ENCODE data around the gene CXCR2.

Gene CXCR2

GRCh38 chr2:218180467-218181114 is 54.8 kb downstream of the CXCR2 start:
- DNase-seq (ENCODE audit: low read depth in 1 of 2, low spot score in 1 of 2), result no peak

- no peak for DNase-seq (ENCODE audit: low read depth in 1 of 2, low spot score in 1 of 2)
These were observed 58.5 kb downstream of the CXCR2 start for GRCh38 chr2:218184331-218184730.

DNA sequence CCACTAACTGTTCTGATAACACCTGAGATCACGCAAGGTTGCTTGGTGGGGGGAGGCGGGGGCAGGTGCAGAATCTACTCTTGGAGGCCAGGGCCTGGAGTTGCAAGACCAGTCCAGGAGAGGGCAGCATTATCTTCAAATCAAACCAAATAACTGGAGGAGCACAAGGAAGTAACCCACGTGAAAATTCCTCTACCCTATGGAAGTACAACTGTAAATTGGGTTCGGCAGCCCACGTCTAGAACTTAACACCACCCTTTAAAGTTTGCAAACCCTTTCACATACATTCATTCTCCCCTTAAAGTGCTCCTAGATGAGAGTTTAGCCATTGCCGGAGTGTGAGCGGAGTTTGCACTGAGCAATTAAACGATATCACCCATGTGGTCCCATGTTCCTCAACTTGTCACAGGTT is 60.5 kb downstream of the CXCR2 start:
- peak; percentile 40 to 44 for DNase-seq (ENCODE audit: low read depth in 1 of 2, low spot score in 1 of 2)

All from activated T-helper 1 cell treated with anti-CD3 and anti-CD28 coated beads, Interleukin-2, amount 50 U/mL, for 16 hours (primary cell).